Neural crest cell (in vitro differentiated cells): ENCODE results near the gene MBOAT7. TPM values are rescaled to one million over a fixed set of nuclear protein-coding genes. Genes with fewer than 3 reads are reported as not detected.
"Not testable (repeated sequence)": the region's sequence is repeated elsewhere in the genome, so short reads cannot be mapped to it uniquely, and the experiment has no call there.

Source experiments
- DNase-seq: peaks from one replicate; pipeline ENCODE4 v3.0.0; 2021; ENCODE audit warnings: low read depth, mixed read lengths, low spot score
- H3K27ac Mint-ChIP-seq: one replicate; pipeline ENCODE4 v1.8.0; 2021; ENCODE audit warnings: mild to moderate bottlenecking, mixed read lengths; ENCODE audit not compliant: unreplicated experiment
- H3K27me3 Mint-ChIP-seq: 2 replicates; pipeline ENCODE4 v1.8.0; 2021; ENCODE audit warnings: low read depth, mild to moderate bottlenecking, mixed read lengths
- H3K36me3 Mint-ChIP-seq: 2 replicates; pipeline ENCODE4 v1.8.0; 2021; ENCODE audit warnings: low read depth, mild to moderate bottlenecking, mixed read lengths
- H3K4me1 Mint-ChIP-seq: 2 replicates; pipeline ENCODE4 v1.8.0; 2021; ENCODE audit warnings: mixed read lengths
- H3K4me3 Mint-ChIP-seq: one replicate; pipeline ENCODE4 v1.8.0; 2021; ENCODE audit warnings: mild to moderate bottlenecking, mixed read lengths
- H3K9me3 Mint-ChIP-seq: 2 replicates; pipeline ENCODE4 v1.8.0; 2021; ENCODE audit warnings: mixed read lengths
- total RNA-seq: library from RNA; stranded (reverse); gene quantifications from 2 replicates; pipeline ENCODE4 v1.2.1, GENCODE V29; 2021
- TF ChIP-seq, protein P1 (sequence below): fragments of 200-600 bp; sonication (generic); conservative IDR thresholded peaks from 2 replicates; pipeline ENCODE4 v1.5.0; 2021; ENCODE audit warnings: antibody characterized with exemption, mild to moderate bottlenecking

The MBOAT7 gene
- total RNA-seq, 1 donor from 2014 or later: 76.5 TPM

DNA sequence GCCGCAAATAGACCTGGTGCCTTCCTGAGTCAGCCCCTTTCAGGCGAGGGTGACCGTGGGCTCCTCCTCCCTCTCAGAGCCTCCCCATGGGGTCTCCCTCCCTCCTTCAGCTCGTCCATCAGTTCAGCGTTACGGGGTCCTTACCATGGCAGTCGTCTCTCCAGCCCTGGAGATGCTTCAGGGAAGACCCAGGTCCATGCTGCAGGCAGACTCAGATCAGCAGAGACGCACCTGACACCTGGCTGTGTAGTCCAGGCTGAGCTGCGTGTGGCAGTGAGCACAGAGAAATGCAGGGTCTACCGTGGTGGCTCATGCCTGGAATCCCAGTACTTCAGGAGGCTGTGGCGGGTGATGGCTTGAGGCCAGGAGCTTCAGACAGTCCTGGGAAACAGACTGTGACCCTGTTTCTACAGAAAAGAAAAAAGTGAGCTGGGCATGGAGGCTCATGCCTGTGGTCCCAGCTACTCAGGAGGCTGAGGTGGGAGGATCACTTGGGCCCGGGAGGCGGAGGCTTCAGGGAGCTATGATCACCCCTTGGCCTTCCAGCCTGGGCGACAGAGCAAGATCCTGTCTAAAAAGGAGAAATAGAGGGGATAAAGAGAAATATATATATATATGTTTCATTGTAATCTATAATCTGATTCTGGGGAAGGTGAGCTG lies 34.0 kb upstream of the MBOAT7 start:
- not testable (repeated sequence) for H3K4me3 Mint-ChIP-seq, DNase-seq, H3K9me3 Mint-ChIP-seq, H3K36me3 Mint-ChIP-seq, H3K4me1 Mint-ChIP-seq
- peak overlapping the region; percentile 75 for H3K27ac Mint-ChIP-seq
- peaks cover 12% of the 10 kb centered on the region for H3K27me3 Mint-ChIP-seq

GRCh38 chr19:54222474-54223276 lies 33.3 kb upstream of the MBOAT7 start, which contains the start of gene LILRB3:
TSS of gene LILRB3 (minus strand) at chr19:54223007. CDS start at chr19:54222976, 31 bp downstream.
- H3K27me3 Mint-ChIP-seq, H3K9me3 Mint-ChIP-seq, DNase-seq, H3K4me3 Mint-ChIP-seq, H3K4me1 Mint-ChIP-seq, H3K36me3 Mint-ChIP-seq: not testable (repeated sequence)
- H3K27ac Mint-ChIP-seq: peak within 1 kb of the TSS; percentile 75

GRCh38 chr19:54221947-54222346 lies 32.6 kb upstream of the MBOAT7 start:
- H3K27me3 Mint-ChIP-seq, H3K4me3 Mint-ChIP-seq, H3K27ac Mint-ChIP-seq, H3K36me3 Mint-ChIP-seq, DNase-seq, H3K9me3 Mint-ChIP-seq: not testable (repeated sequence)
- H3K4me1 Mint-ChIP-seq: peaks cover 14% of the 10 kb centered on the region

DNA sequence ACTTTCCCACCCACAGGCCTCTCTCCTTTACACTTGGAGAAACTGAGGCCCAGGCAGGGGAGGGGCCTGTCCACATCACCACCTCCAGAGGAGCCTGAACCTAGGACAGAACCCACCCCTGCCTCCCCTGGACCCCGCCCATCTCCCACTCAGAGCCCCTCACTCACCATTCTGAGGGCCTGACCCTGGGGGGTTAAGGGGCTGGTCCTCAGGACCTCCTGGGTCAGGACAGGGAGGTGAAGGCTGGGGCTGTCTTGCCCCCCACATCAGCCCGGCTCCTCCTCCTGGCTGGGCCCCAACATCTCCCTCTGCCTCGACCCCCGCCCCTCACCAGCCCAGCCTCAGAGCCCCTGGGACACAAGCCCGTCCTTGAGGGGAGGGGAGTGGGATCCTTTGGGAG lies 30.3 kb upstream of the MBOAT7 start:
- not testable (repeated sequence) for H3K4me3 Mint-ChIP-seq, H3K36me3 Mint-ChIP-seq, DNase-seq, H3K9me3 Mint-ChIP-seq, H3K27ac Mint-ChIP-seq, H3K27me3 Mint-ChIP-seq
- peaks cover 20% of the 10 kb centered on the region for H3K4me1 Mint-ChIP-seq

DNA sequence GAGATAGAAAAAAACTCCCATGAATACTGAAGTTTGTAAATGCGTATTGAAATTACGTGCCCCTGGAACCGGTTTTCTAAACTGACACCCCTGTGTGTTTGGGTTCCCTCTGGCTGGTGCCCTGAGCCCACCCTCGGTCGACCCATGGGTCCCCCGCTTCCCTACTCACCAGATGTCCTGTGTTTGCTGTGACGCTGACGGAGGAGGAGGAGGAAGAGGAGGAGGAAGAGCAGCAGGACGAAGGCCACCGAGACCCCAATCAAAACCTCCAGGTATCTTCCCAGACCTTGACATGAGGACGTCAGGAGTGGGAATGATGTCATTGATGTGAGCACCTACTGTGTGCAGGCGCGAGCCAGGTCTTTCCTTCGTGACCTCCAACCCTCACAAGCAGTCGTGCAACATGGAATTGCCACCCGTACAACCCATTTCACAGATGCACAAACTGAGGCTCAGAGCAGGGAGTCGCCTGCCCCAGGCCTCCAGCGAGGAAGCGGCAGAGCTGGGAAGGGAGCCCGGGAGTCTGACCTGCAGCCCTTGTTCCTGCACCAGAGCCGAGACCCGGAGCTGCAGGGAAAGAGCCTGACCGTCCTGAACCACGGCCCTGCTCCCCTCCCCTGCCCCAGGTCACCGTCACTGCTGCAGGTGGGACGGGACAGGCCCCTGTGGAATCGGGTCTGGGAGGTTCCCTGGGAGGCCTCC lies 29.7 kb upstream of the MBOAT7 start:
- no peak for DNase-seq
- TF ChIP-seq, protein P1, sequence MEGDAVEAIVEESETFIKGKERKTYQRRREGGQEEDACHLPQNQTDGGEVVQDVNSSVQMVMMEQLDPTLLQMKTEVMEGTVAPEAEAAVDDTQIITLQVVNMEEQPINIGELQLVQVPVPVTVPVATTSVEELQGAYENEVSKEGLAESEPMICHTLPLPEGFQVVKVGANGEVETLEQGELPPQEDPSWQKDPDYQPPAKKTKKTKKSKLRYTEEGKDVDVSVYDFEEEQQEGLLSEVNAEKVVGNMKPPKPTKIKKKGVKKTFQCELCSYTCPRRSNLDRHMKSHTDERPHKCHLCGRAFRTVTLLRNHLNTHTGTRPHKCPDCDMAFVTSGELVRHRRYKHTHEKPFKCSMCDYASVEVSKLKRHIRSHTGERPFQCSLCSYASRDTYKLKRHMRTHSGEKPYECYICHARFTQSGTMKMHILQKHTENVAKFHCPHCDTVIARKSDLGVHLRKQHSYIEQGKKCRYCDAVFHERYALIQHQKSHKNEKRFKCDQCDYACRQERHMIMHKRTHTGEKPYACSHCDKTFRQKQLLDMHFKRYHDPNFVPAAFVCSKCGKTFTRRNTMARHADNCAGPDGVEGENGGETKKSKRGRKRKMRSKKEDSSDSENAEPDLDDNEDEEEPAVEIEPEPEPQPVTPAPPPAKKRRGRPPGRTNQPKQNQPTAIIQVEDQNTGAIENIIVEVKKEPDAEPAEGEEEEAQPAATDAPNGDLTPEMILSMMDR: no peak
- Mint-ChIP-seq H3K4me1 (peaks cover 22% of the 10 kb centered on the region), H3K27me3 (peaks cover 9% of the 10 kb centered on the region), H3K9me3 (no peaks in the 10 kb centered on the region), H3K4me3 (no peak overlapping the region), H3K36me3 (peaks cover 6% of the 10 kb centered on the region), H3K27ac (no peak overlapping the region)

- Mint-ChIP-seq H3K9me3 (no peaks in the 10 kb centered on the region), H3K27me3 (peaks cover 2% of the 10 kb centered on the region)
Measured at GRCh38 chr19:54218259-54218658, 28.9 kb upstream of the MBOAT7 start.

DNA sequence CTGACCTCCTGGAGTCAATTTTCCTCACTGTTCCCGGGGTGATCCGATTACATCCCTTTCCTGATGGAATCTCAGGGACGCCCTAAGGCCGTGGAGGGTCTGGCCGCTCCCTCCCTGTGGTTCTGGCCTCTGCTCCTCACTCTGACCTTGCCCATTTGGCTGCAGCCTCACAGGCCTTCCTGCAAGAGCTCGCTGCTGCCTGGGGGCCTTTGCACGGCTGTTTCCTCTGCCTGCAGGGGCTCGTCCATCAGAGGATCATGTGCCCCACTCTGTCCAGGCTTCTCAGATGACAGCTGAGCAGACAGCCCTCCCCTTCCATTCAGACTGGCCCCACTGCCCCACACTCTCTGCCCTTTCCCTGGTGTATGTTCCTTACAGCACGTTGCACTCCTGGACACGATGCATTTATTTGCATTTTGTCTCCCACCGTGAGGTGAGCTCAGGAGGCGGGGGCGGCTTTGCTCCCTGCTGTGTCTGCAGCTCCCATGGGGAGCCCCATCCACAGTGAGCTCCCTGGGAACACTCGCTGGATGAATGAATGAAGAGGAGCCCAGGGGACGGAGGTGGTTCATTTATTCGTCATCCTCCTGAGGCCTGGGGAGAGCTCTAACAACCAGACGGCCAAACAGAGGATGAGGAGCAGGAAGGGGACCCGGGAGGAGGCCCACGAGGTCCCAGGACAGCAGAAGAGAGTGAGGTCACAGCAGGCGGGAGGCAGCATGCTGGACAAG lies 28.3 kb upstream of the MBOAT7 start:
- not testable (repeated sequence) for H3K36me3 Mint-ChIP-seq, H3K27ac Mint-ChIP-seq, H3K9me3 Mint-ChIP-seq, DNase-seq, H3K27me3 Mint-ChIP-seq, H3K4me3 Mint-ChIP-seq
- H3K4me1 Mint-ChIP-seq: peaks cover 24% of the 10 kb centered on the region

More at GRCh38 chr19:54218259-54218658, 28.9 kb upstream of the MBOAT7 start:
- Mint-ChIP-seq H3K27ac (no peak overlapping the region), H3K4me3 (no peak overlapping the region), H3K4me1 (peaks cover 24% of the 10 kb centered on the region), H3K36me3 (peaks cover 6% of the 10 kb centered on the region)
- DNase-seq: no peak
- TF ChIP-seq, protein P1: no peak
